ENCODE measurements around the gene SMIM35.
"Not testable (repeated sequence)": the region's sequence is repeated elsewhere in the genome, so short reads cannot be mapped to it uniquely, and the experiment has no call there.

SMIM35 gene

GRCh38 chr11:117983163-117983475, 103.6 kb downstream of the SMIM35 start:
- no peak for DNase-seq (ENCODE audit: low read depth)

- no peak for DNase-seq (ENCODE audit: low read depth)
These were observed 106.0 kb downstream of the SMIM35 start for GRCh38 chr11:117980720-117981119.

- DNase-seq (ENCODE audit: low read depth), result no peak
These were observed 106.5 kb downstream of the SMIM35 start for GRCh38 chr11:117980280-117980679.

DNA sequence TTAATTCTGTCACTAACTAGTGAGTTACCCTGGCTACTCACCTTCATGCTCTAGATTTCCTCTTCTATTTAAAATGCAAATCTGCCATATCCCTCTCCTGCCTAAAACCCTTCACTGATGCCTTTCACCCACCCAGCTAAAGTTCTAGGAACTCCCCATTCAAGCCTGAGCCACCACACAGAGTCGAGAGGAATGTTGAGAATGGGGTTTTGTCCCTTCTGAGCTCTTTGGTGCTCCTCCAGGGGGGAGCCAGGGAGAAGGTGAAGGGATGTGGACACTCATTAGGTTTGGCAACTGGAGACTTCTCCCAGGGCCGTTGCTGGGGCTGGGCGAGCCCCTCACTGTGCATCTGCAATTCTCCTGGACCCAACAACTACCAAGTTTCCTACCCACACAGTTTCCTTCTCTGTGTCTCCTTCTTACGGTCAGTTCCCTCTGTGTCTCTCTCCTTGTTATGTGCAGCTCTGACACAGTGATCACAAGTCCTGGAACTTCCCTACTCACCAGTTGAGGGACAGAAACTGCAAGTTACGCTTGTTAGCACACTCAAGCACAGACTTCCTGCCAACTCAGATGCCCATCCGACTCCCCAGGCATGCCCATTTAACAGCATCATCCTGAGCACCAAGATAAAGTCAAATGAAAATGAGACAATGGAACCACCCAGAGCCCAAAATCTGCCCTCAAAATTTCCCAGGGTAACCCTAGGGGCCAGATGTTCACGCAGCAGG, 107.1 kb downstream of the SMIM35 start:
- DNase-seq (ENCODE audit: low read depth), result no peak

- no peak for DNase-seq (ENCODE audit: low read depth)
These were observed 107.8 kb downstream of the SMIM35 start for GRCh38 chr11:117978991-117979390.

DNA sequence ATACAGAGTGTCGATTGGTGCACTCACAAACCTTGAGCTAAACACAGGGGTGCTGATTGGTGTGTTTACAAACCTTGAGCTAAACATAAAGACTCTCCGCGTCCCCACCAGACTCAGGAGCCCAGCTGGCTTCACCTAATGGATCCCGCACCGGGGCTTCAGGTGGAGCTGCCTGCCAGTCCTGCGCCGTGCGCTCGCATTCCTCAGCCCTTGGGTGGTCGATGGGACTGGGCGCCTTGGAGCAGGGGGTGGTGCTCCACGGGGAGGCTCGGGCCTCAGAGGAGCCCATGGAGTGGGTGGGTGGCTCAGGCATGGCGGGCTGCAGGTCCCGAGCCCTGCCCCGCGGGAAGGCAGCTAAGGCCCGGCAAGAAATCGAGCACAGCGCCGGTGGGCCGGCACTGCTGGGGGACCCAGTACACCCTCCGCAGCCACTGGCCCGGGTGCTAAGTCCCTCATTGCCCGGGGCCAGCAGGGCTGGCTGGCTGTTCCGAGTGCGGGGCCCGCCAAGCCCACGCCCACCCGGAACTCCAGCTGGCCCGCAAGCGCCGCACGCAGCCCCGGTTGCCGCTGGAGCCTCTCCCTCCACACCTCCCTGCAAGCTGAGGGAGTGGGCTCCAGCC, 108.4 kb downstream of the SMIM35 start:
- not testable (repeated sequence) for DNase-seq (ENCODE audit: low read depth)

DNA sequence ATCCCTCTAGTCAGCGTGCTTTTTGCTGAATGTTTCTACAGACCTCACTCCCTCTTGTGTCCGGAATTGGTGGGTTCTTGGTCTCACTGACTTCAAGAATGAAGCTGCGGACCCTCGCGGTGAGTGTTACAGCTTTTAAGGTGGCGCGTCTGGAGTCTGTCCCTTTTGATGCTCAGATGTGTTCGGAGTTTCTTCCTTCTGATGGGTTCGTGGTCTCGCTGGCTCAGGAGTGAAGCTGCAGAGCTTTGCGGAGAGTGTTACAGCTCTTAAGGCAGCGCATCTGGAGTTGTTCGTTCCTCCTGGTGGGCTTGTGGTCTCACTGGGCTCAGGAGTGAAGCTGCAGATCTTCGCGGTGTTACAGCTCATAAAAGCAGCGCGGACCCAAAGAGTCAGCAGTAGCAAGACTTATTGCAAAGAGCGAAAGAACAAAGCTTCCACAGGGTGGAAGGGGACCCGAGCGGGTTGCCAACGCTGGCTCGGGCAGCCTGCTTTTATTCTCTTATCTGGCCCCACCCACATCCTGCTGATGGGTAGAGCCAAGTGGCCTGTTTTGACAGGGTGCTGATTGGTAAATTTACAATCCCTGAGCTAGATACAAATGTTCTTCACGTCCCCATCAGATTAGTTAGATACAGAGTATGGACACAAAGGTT, 109.0 kb downstream of the SMIM35 start:
- not testable (repeated sequence) for DNase-seq (ENCODE audit: low read depth)

DNA sequence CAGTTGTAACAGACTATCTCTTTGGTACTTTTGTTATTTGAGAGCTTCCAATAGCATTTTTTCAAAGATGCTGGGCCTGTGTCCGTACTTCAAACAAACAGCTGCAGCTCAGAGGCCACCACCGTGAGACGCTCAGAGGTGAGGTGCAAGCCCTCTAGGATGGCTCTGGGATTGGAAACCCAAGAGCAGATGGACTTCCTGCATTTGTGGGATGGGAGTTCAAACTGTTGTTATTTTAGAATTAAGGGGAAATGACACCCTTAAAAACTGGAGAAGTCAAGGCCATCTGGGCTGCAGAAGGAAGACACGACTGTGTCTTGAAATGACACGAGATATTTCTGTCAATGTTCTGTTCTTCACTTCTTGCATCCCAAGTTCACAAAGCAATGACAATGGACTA, 109.7 kb downstream of the SMIM35 start:
- DNase-seq (ENCODE audit: low read depth), result no peak

DNA sequence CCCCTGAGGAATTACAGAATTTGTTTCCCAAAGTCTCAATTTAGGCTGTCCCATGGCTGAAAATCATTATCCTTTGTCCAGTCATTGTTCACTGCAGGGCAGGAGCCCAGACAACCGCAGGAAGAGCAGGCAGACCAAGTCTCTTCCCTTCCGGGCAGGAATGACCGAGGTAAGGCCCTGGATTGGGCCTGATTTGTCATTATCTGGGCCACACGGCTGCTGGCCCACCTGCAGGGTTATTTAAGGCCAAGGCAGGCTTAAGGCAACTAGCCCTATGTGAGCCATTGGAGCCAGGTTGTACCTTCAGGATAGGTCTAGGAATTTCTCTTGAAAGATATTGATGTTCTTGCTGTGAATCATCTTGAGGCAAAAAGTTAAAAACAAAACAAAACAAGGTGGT, 110.3 kb downstream of the SMIM35 start:
- no peak for DNase-seq (ENCODE audit: low read depth)

DNA sequence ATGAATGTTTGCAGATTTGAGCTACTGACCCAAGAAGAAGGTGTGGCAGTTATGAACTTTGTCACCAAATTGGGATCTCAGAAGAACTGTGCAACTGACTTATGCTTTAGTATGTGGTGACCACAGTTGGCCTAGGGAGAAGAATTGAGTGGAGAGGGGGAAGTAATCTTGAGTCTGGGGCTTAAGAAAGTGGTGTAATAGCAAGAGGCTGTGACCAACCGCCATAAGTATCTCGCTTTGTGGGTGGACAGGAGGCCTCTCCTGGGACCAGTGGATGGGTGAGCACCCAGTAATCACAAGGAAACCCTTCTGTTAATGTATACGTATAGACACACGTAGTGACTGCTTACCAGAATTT, 113.3 kb downstream of the SMIM35 start:
- DNase-seq (ENCODE audit: low read depth), result no peak

- no peak for DNase-seq (ENCODE audit: low read depth)
These were observed 113.9 kb downstream of the SMIM35 start for GRCh38 chr11:117972629-117973502.

GRCh38 chr11:117972044-117972443, 114.7 kb downstream of the SMIM35 start:
- no peak for DNase-seq (ENCODE audit: low read depth)

- no peak for DNase-seq (ENCODE audit: low read depth)
These were observed 116.3 kb downstream of the SMIM35 start for GRCh38 chr11:117970400-117971024.

DNA sequence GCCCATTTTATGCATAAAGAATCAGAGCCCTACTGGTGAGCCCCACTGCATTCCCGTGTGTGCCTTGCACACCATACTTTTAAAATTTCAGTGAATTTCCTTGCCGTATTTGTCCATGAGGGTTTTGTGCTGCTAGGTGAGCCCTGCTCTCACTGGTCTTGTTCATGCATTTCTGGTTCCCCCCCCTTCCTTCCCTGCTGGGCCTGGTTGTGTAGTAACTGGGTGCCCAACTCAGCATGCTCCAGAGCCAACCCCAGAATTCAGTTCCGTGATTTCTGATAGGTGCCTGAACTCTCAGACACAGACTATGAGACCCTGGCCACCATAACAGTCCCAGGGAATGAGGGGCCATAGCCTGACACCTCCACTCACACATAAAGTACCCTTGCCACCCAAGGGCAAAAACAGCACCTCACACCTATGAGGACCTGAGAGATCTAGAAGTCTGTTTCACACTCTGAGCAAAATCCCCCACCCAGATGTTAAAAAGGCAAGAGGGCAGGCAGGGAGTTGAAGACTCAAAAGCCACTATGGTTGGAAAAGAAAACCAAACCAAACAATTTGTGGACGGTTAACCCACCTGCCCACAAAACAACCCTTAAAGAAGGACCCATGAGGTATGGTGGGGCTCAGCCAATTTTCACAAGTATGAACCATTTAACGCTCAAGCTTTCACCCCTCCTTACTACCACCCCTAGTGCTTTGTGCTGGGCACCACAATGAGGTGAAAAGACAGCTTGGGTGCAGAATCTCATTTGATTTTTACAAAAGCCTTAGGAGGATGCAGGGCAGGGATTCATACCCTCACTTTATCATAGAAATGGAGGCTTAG, 117.4 kb downstream of the SMIM35 start:
- DNase-seq (ENCODE audit: low read depth), result no peak

GRCh38 chr11:117966908-117967307, 119.9 kb downstream of the SMIM35 start:
- no peak for DNase-seq (ENCODE audit: low read depth)

DNA sequence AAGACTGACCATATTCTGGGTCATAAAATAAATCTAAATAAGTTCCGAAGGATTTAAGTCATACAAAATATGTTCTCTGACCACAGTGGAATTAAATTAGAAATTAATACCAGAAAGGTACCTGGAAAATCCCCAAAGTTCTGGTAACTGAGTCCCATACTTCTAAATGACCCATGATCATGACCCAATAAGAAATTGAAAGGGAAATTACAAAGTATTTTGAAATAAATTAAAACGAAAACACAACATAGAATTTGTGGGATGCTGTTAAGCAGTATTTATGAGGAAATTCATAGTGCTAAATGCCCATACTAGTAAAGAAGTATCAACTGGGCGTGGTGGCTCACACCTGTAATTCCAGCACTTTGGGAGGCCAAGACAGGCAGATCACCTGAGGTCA, 123.9 kb downstream of the SMIM35 start:
- no peak for DNase-seq (ENCODE audit: low read depth)

- no peak for DNase-seq (ENCODE audit: low read depth)
These were observed 124.9 kb downstream of the SMIM35 start for GRCh38 chr11:117961896-117962295.

GRCh38 chr11:117960406-117960805, 126.4 kb downstream of the SMIM35 start:
- DNase-seq (ENCODE audit: low read depth), result no peak

DNA sequence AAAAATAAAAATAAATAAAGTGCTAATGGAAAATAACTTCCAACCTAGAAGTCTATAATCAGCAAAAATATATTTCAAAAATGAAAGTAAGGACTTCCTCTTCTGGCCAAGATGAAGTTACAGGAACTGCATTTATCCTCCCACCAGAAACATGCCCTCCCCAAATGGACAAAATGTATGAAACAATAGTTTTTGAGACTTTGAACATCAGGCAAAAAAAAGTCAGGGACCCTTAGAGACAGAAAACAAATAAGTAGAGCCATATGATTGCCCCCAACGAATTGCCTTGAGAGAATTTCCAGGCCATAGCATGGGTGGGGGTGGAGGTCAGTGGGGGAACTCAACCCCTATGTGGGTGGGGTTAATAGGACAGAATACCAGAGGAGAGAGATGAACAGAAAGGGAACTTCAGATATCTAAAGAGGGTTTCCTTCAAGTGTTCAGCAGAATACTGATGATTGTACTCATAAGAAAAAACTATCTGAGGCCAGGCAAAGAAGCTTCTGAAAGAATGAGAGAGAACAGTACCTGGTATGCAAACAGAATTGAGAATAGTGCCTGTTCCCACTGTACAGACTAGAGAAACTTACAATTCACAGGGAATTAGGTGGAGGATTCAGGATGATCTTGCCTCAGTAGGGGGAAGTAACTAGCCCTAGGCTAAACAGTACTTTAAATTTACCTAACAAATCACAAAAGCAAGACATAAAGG, 127.2 kb downstream of the SMIM35 start:
- no peak for DNase-seq (ENCODE audit: low read depth)

DNA sequence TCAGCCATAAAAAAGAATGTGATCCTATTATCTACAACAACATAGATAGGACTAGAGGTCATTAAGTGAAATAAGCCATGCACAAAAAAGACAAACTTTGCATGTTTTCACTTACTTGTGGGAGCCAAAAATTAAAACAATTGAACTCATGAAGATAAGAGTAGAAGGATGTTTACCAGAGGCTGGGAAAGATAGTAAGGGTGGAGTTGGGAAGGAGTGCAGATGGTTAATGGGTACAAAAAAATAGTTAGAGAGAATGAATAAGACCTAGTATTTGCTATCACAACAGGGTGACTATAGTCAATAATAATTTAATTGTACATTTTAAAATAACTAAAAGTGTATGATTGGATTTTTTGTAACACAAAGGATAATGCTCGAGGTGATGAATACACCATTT, 127.8 kb downstream of the SMIM35 start:
- no peak for DNase-seq (ENCODE audit: low read depth)
